A673 (cell line): Measurements from ENCODE around the gene NOTCH3. TPM values are rescaled to one million over a fixed set of nuclear protein-coding genes. Genes with fewer than 3 reads are reported as not detected.

Experiments used
- BruUV-seq: library from RNA; stranded (reverse); fragments of 400-500 nt; replicated peaks from 2 replicates; lab custom pipeline; 2021; lab: Mats Ljungman, UMichigan
- CTCF ChIA-PET: fragments of 300-600 bp; sonication (Branson Sonifier 250); formaldehyde crosslinking; loops from one replicate; lab custom pipeline; 2022; ENCODE audit warnings: antibody characterized with exemption; lab: Charles Lee
- POLR2A ChIA-PET: fragments of 300-600 bp; sonication (Branson Sonifier 250); formaldehyde crosslinking; loops from one replicate; lab custom pipeline; 2022; ENCODE audit warnings: antibody characterized with exemption; ENCODE audit not compliant: low non-redundant PET; lab: Charles Lee
- DNase-seq: peaks from one replicate; pipeline ENCODE4 v3.0.0-alpha.2; 2015; ENCODE audit warnings: low spot score
- H3K27ac ChIP-seq: fragments of 200-600 bp; sonication (generic); 2 replicates; pipeline ENCODE4 v1.5.1; 2016; ENCODE audit warnings: mixed run types, low read depth, mild to moderate bottlenecking, mixed read lengths, antibody characterized with exemption, low read length; ENCODE audit not compliant: poor library complexity, severe bottlenecking
- H3K27me3 ChIP-seq: fragments of 200-600 bp; sonication (generic); replicated peaks from 2 replicates; pipeline ENCODE4 v1.6.1; 2017; ENCODE audit warnings: mixed run types, low read depth, mild to moderate bottlenecking, mixed read lengths, antibody characterized with exemption, low read length; ENCODE audit not compliant: insufficient read depth, poor library complexity
- H3K36me3 ChIP-seq: fragments of 200-600 bp; sonication (generic); 2 replicates; pipeline ENCODE4 v1.6.1; 2016; ENCODE audit warnings: mixed run types, mild to moderate bottlenecking, mixed read lengths, antibody characterized with exemption, low read length; ENCODE audit not compliant: insufficient read depth, poor library complexity, severe bottlenecking
- H3K4me1 ChIP-seq: fragments of 200-600 bp; sonication (generic); 2 replicates; pipeline ENCODE4 v1.6.1; 2017; ENCODE audit warnings: mixed run types, mild to moderate bottlenecking, mixed read lengths, antibody characterized with exemption, low read length; ENCODE audit not compliant: insufficient read depth, poor library complexity, severe bottlenecking
- H3K4me3 ChIP-seq: fragments of 200-600 bp; sonication (generic); 2 replicates; pipeline ENCODE4 v1.5.1; 2016; ENCODE audit warnings: low read depth, mixed run types, mild to moderate bottlenecking, mixed read lengths, low read length; ENCODE audit not compliant: poor library complexity, severe bottlenecking
- H3K9me3 ChIP-seq: fragments of 200-600 bp; sonication (generic); 2 replicates; pipeline ENCODE4 v1.6.1; 2016; ENCODE audit warnings: mixed run types, low read depth, mild to moderate bottlenecking, mixed read lengths, antibody characterized with exemption, low read length; ENCODE audit not compliant: poor library complexity, severe bottlenecking
- EZH2 ChIP-seq: fragments of 200-600 bp; sonication (generic); IDR thresholded peaks from 2 replicates; pipeline ENCODE4 v1.6.1; 2017; ENCODE audit warnings: borderline replicate concordance, low read depth, mild to moderate bottlenecking, mixed read lengths, antibody characterized with exemption, low read length; ENCODE audit not compliant: poor library complexity, severe bottlenecking
- intact Hi-C: fragments of 100-400 bp; cut with micrococcal nuclease; formaldehyde crosslinking; loops from one replicate; pipeline ENCODE4 v1.10.0; 2022; ENCODE audit not compliant: unreplicated experiment
- total RNA-seq: library from RNA; stranded (reverse); gene quantifications from 2 replicates; pipeline ENCODE4 v1.2.3, GENCODE V29; 2021
- TF ChIP-seq, protein P1 (sequence below): fragments of 300-800, 200-600 bp; sonication (generic); conservative IDR thresholded peaks from 2 replicates; pipeline ENCODE4 v1.5.1; 2017; ENCODE audit warnings: low read depth, mild to moderate bottlenecking, antibody characterized with exemption, low read length, moderate library complexity, mixed read lengths

The NOTCH3 gene
- total RNA-seq, 1 experiment from 2014 or later, result 19.7 TPM

DNA sequence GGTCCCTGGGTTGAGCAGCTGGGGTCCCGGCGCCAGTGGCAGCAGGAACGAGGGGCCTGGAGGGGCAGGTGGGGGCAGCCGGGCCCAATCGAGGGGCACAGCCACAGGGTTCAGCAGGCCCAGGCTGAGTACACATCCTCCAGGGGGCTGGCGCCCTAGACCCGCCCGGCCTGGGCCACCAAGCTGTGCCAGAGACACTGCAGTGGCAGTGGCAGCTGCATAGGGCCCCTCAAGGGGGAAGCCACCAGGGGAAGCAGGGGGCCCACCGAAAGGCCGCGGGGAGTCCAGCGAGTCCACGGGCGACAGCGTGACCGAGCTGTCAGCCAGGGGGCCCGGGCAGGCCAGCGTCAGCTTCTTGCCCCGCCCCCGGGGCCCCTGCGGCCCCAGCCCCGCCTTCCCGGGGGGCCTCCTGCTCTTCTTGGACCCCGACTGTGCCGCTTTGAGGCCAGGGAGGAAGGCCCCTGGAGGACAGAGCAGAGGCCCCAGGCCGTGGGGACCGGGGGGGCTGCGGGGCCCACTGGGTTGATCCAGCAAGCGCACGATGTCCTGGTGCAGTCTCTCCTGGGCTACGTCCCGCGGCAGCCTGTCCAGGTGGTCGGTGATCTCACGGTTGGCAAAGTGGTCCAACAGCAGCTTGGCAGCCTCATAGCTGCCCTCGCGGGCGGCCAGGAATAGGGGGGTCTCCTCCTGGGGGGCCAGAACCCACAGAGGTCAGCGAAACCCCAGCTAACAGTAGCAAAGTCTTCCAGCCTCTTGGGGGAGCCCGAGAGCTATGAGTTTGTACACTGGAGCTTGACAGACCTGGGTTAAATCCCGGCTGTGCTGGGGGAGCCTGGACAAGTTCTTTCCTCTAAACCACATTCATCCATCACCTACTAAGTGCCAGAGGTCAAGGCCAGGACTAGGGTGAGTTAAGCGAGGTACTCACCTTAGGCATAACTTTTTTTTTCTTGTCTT is 39.5 kb downstream of the NOTCH3 start:
- Histone ChIP-seq H3K9me3 (peaks cover 7% of the 10 kb centered on the region), H3K27me3 (no peaks in the 10 kb centered on the region), H3K36me3 (peaks cover 22% of the 10 kb centered on the region), H3K4me3 (no peak overlapping the region), H3K4me1 (no peaks in the 10 kb centered on the region), H3K27ac (no peak overlapping the region)
- no TSS peak for BruUV-seq
- peak; percentile 56 for DNase-seq
- TF ChIP-seq, protein P1, sequence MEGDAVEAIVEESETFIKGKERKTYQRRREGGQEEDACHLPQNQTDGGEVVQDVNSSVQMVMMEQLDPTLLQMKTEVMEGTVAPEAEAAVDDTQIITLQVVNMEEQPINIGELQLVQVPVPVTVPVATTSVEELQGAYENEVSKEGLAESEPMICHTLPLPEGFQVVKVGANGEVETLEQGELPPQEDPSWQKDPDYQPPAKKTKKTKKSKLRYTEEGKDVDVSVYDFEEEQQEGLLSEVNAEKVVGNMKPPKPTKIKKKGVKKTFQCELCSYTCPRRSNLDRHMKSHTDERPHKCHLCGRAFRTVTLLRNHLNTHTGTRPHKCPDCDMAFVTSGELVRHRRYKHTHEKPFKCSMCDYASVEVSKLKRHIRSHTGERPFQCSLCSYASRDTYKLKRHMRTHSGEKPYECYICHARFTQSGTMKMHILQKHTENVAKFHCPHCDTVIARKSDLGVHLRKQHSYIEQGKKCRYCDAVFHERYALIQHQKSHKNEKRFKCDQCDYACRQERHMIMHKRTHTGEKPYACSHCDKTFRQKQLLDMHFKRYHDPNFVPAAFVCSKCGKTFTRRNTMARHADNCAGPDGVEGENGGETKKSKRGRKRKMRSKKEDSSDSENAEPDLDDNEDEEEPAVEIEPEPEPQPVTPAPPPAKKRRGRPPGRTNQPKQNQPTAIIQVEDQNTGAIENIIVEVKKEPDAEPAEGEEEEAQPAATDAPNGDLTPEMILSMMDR, result peak; percentile 58
- no peak for TF ChIP-seq EZH2
- intact Hi-C loops, result no loop called here
- ChIA-PET CTCF (interaction anchor here (0.7 to 1.7 kb wide), 4 partner anchors 35 to 394 kb away, joined by 3 to 18 read pairs (median 5); a partner anchor contains a TSS), POLR2A (no interaction called here)

DNA sequence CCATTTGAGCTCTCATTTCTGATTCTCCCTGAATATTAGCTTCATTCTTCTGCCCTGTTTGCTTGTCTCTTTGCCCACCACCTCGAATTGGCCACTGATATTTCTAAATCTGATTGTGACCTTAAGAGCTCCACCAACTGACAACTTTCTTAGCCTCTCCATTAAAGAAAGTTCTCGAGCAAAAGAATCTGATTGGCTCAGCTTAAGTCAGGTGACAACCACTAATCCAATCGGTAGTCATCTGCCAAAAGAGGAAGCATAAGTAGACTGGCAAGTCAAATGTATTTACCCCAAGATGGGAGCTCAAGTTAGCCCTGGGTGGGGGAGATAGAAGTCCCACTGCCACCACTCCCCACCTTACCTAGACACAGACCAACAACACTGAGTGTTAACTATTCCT is 41.5 kb downstream of the NOTCH3 start:
- H3K27me3 ChIP-seq, result no peaks in the 10 kb centered on the region
- intact Hi-C loops, result no loop called here
- H3K36me3 ChIP-seq, result peaks cover 8% of the 10 kb centered on the region
- BruUV-seq, result no TSS peak
- ChIA-PET POLR2A (no interaction called here), CTCF (no interaction called here)
- DNase-seq, result no peak
- H3K27ac ChIP-seq, result no peak overlapping the region
- no peak for TF ChIP-seq EZH2
- TF ChIP-seq, protein P1, result no peak
- no peak overlapping the region for H3K4me3 ChIP-seq
- no peaks in the 10 kb centered on the region for H3K4me1 ChIP-seq
- peaks cover 7% of the 10 kb centered on the region for H3K9me3 ChIP-seq

GRCh38 chr19:15156391-15156790 is 44.4 kb downstream of the NOTCH3 start:
- Histone ChIP-seq H3K27ac (no peak overlapping the region), H3K4me1 (no peaks in the 10 kb centered on the region), H3K27me3 (no peaks in the 10 kb centered on the region), H3K9me3 (peaks cover 7% of the 10 kb centered on the region), H3K4me3 (no peak overlapping the region), H3K36me3 (no peaks in the 10 kb centered on the region)
- no TSS peak for BruUV-seq
- CTCF ChIA-PET, result no interaction called here
- DNase-seq, result no peak
- intact Hi-C loops, result no loop called here
- POLR2A ChIA-PET, result no interaction called here
- no peak for TF ChIP-seq EZH2
- TF ChIP-seq, protein P1, result no peak
